GM21528 (cell line): ENCODE data around the gene SH3PXD2B.
"Not testable (repeated sequence)": the region's sequence is repeated elsewhere in the genome, so short reads cannot be mapped to it uniquely, and the experiment has no call there.

Experiments used
- ATAC-seq: cut with Tn5 transposase; IDR thresholded peaks from one replicate; pipeline ENCODE4 v1.9.1; 2021; ENCODE audit warnings: mild to moderate bottlenecking, moderate library complexity; ENCODE audit not compliant: unreplicated experiment, low FRiP score

SH3PXD2B gene

GRCh38 chr5:172312286-172312685, 142.0 kb downstream of the SH3PXD2B start:
- no peak for ATAC-seq

- ATAC-seq, result no peak
These were observed 142.7 kb downstream of the SH3PXD2B start for GRCh38 chr5:172311605-172312004.

- no peak for ATAC-seq
These were observed 143.3 kb downstream of the SH3PXD2B start for GRCh38 chr5:172311026-172311425.

DNA sequence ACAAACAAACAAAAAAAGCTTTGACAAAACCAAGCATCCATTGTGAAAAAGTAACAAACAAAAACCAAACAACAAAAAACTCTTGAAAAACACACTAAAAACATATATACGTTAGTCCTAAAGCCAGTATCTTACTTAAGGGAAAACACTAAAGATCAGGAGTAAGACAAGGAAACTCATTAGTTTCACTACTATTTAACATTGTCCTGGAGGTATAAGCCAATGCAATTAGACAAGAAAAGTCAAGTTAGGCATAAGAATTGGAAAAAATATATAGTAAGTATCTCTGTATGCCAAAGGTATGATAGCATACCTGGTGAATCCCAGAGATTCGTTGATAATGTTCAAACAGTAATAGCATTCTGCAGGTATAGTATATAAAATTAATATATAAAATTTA, 148.9 kb downstream of the SH3PXD2B start:
- ATAC-seq, result no peak

DNA sequence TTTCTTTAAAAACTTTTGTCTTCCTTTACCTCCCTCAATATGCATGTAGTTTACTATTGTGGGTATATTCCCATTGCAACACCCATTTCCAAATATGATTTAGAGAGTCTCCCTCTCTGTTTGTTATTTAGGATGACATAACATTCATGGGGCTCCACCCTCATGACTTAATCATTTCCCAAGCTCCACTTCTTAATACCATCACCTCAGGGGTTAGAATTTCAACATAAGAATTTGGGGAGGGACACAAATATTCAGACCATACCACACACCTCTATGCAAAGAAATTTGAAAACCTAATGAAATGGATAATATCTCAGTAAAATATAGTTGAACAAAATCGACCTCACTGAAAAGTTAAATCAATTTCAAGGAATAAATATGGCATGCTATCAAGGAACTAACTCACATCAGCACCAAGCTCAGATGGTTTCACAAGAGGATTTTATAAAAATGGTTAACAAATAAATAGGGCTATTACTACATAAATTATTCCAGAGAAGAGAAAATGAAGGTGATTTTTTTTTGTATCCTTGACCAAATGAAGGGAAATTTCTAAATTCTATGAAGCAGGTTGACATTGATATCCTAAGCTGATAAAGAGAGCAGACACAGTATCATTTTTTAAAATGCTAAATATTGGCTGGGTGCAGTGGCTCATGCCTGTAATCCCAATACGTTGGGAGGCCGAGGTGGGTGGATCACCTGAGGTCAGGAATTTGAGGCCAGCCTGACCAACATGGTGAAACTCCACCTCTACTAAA, 150.6 kb downstream of the SH3PXD2B start:
- ATAC-seq, result no peak

DNA sequence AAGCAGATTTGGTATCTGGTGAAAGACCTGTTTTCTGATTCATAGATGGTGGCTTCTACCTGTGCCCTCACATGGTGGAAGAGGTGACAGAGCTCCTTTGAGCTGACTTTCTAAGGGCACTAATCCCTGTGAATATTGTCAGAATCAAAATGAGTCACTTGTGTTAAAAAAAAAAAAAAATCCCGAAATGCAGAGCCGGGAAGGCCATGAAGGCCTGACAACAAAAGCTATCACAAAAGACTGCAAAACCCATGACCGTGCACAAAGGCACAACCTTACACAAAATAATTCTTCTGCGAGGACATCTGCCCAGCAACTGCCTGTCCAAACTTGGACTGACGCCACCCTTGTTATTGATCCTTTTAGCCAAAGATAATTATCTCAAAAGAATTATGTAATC, 151.2 kb downstream of the SH3PXD2B start:
- no peak for ATAC-seq

- ATAC-seq, result no peak
These were observed 152.1 kb downstream of the SH3PXD2B start for GRCh38 chr5:172302047-172302710.

DNA sequence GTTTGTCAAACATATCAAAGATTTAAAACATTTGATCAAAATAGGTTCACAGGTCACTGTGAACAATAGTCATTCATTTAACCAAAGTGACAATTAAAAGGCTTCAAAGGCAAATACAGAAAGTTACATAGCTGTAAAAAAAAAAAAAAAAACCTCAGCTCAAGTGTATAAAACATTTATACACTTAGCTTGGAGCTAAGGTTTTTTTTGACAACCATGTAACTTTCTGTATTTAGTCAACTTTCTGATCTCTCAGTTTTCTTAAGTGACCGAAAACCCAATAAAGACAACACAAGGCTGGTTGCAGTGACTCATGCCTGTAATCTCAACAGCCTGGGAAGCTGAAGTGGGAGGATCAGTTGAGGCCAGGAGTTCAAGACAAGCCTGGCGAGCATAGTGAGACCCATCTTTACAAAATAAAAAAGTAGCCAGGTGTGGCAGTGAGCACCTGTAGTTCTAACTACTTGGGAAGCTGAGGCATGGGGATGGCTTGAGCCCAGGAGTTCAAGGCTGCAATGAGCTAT, 154.3 kb downstream of the SH3PXD2B start:
- ATAC-seq, result no peak

DNA sequence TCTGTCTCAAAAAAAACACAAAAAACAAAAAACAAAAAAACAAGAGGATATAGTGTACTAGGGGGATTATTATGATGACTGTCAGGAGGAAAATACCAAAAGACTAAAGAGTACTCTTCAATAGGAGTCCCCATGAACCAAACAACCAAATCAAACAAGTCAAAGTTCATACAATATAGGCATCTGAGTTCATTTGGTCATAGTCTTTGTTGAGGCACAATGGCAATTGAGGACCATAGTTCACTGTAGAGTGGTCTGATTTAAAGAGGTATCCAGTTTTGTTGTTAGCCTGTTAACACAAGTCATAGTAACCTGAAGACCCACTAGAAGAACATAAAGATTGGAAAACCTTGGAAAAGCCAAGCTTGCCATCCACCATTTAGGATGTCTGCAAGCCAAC, 159.5 kb downstream of the SH3PXD2B start:
- no peak for ATAC-seq

GRCh38 chr5:172293745-172294342, 160.5 kb downstream of the SH3PXD2B start:
- ATAC-seq, result no peak

- peak; percentile 75 for ATAC-seq
These were observed 161.1 kb downstream of the SH3PXD2B start for GRCh38 chr5:172293054-172293744.

GRCh38 chr5:172291837-172292236, 162.5 kb downstream of the SH3PXD2B start:
- not testable (repeated sequence) for ATAC-seq

- ATAC-seq, result no peak
These were observed 165.9 kb downstream of the SH3PXD2B start for GRCh38 chr5:172288465-172288864.

GRCh38 chr5:172287140-172287539, 167.2 kb downstream of the SH3PXD2B start:
- not testable (repeated sequence) for ATAC-seq

GRCh38 chr5:172285226-172286143, 168.8 kb downstream of the SH3PXD2B start:
- ATAC-seq, result no peak

DNA sequence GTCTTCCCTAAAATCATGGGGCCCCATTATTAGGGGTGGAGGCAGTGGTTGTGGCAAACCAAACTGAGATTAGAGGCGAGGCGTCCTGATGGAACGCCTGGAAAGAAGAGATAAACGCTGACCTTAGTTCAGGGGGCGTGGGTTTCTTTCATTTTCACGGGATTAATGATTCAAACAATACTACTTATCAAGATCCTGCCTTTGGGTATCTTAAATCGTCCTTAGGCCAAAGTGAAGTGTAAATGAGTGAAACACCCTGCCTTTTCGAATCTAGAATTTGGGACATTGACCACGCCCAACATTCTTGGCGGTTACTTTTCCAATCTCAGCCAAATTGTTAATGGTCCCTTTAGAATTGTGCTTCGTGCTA, 169.7 kb downstream of the SH3PXD2B start:
- no peak for ATAC-seq

- ATAC-seq, result peak; percentile 84
These were observed 170.3 kb downstream of the SH3PXD2B start for GRCh38 chr5:172283862-172284610.

DNA sequence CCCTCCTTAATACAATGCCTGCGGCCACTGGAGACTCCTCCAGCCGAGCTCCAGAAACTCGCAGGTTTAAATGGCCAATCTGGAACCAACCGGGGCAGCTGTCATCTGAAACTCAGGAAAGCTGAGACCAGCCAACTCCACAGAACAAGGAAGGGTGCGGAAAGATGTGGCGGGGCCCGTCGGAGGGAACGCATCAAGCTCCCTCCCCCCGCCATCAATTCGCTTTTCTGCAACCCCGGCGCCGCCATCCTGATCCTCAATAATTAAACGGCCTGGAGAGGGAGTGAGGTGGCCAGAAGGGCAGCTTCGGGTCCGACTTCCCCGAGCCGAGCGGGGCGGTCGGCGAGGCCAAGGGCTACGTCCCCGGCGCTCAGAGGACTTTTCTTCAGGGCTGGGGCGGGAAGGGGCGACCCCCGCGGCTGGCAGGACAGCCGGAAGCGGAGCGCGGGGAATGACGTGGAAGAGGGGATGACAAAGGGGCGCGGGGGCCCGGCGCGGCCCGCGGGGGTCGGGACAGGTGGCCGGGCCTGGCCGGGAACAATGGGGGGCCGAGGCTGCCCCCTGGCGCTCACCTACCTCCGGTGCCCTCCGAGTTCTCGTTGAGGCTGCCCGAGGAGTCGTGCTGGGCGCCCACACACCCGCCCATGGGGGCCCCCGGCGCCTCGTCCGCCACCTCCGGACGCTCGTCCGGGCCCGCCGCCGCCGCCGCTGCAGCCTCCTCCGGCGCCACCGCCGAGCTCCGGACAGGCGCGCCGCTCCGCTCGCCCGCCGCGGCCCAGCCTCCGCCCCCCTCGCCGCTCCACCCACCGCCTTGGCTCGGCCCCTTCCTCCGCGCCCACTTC, 171.1 kb downstream of the SH3PXD2B start, which contains the start of gene UBTD2:
Gene UBTD2, minus strand, starts transcription at position 745 of the 842 bp plus-strand sequence. Its CDS starts 99 bp downstream, at position 646.
- ATAC-seq, result peak; percentile 93
